Karpas-422 (cell line): ENCODE measurements around the gene SDK1. TPM values are rescaled to one million over a fixed set of nuclear protein-coding genes. Genes with fewer than 3 reads are reported as not detected.

Source experiments
- DNase-seq: peaks from one replicate; pipeline ENCODE4 v3.0.0-alpha.2; 2015
- H2AFZ ChIP-seq: fragments of 200-600 bp; sonication (generic); 2 replicates; pipeline ENCODE4 v1.6.1; 2014; ENCODE audit warnings: antibody characterized with exemption, low read length, mixed read lengths
- H3K27ac ChIP-seq: fragments of 200-600 bp; sonication (generic); 2 replicates; pipeline ENCODE4 v1.5.1; 2014; ENCODE audit warnings: mild to moderate bottlenecking, low read length, moderate library complexity
- H3K27me3 ChIP-seq: fragments of 200-600 bp; sonication (generic); 2 replicates; pipeline ENCODE4 v1.6.1; 2014; ENCODE audit warnings: low read length, mixed read lengths
- H3K36me3 ChIP-seq: fragments of 200-600 bp; sonication (generic); 2 replicates; pipeline ENCODE4 v1.6.1; 2014; ENCODE audit warnings: low read length, mixed read lengths; ENCODE audit not compliant: insufficient read depth
- H3K4me1 ChIP-seq: fragments of 200-600 bp; sonication (generic); 2 replicates; pipeline ENCODE4 v1.6.1; 2014; ENCODE audit warnings: mild to moderate bottlenecking, low read length, mixed read lengths
- H3K4me2 ChIP-seq: fragments of 200-600 bp; sonication (generic); 2 replicates; pipeline ENCODE4 v1.6.1; 2014; ENCODE audit warnings: low read length, low read depth, mild to moderate bottlenecking; ENCODE audit not compliant: poor library complexity, severe bottlenecking
- H3K4me3 ChIP-seq: fragments of 200-600 bp; sonication (generic); 2 replicates; pipeline ENCODE4 v1.5.1; 2014; ENCODE audit warnings: mild to moderate bottlenecking, antibody characterized with exemption, low read length, mixed read lengths
- H3K79me2 ChIP-seq: fragments of 200-600 bp; sonication (generic); 2 replicates; pipeline ENCODE4 v1.6.1; 2014; ENCODE audit warnings: mild to moderate bottlenecking, low read length, mixed read lengths
- H3K9ac ChIP-seq: fragments of 200-600 bp; sonication (generic); 2 replicates; pipeline ENCODE4 v1.6.0; 2014; ENCODE audit warnings: low read length
- H3K9me2 ChIP-seq: fragments of 200-600 bp; sonication (generic), shearing (Covaris generic); replicated peaks from 2 replicates; pipeline ENCODE4 v1.6.0; 2014; ENCODE audit warnings: mild to moderate bottlenecking, low read length, moderate library complexity; ENCODE audit not compliant: insufficient read depth
- H3K9me3 ChIP-seq: fragments of 300-700, 200-600 bp; sonication (generic); 2 replicates; pipeline ENCODE4 v1.6.1; 2014; ENCODE audit warnings: low read length, mixed read lengths
- H4K20me1 ChIP-seq: fragments of 200-600 bp; sonication (generic); 2 replicates; pipeline ENCODE4 v1.6.1; 2014; ENCODE audit warnings: mild to moderate bottlenecking, antibody characterized with exemption, low read length, low read depth; ENCODE audit not compliant: insufficient read depth
- total RNA-seq: library from RNA; depleted of rRNA; stranded (reverse); fragments of >200 nt; shearing (Covaris generic); gene quantifications from 2 replicates; pipeline ENCODE4 v1.2.3, GENCODE V29; 2014; ENCODE audit warnings: low replicate concordance

Gene SDK1
- total RNA-seq, 1 experiment from 2014 or later, result not detected

DNA sequence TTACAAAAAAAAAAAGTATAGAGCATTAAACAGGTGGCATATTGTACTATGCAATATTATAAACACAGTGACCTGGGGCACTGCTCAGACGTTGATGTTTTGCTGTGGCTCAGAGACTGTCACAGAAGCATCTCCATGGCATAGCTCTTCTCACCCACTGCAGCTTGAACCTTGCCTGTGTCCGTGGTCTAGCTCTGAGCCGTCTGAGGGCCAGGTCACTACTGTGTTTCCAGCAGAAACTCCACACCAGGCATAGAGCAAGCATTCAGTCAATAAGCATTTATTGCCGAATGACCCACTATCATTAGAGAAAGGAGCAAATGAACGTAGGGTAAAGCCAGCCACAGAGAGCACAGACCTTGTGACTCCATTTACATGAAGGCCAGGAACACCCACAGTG, 937.8 kb downstream of the SDK1 start:
- Histone ChIP-seq H3K9me3 (no peaks in the 10 kb centered on the region), H3K36me3 (no peaks in the 10 kb centered on the region), H3K27ac (no peak overlapping the region), H3K4me2 (no peak overlapping the region), H4K20me1 (no peaks in the 10 kb centered on the region), H3K9ac (no peak overlapping the region), H3K4me1 (no peaks in the 10 kb centered on the region), H3K27me3 (no peaks in the 10 kb centered on the region), H3K9me2 (no peaks in the 10 kb centered on the region), H3K4me3 (no peak overlapping the region), H2AFZ (no peak overlapping the region), H3K79me2 (no peaks in the 10 kb centered on the region)
- no peak for DNase-seq

DNA sequence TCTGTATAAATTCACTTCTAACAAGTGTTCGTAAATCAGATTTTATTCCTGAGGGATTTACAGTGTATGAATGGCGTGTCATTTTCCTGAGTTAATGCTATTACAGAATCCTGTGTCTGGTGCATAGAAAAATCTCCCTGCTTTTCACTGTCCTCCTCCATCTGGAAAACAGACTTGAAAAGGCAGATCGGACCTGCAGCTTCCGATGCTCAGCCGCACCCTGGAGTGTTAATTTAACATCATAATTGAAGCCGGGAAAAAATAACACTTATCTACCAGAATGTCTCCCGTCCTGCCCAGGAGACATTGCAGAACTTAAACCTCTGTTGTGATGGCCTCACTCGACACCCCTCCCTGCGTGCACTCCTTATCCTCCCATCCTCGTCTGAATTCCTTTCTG, 939.0 kb downstream of the SDK1 start:
- Histone ChIP-seq H4K20me1 (no peaks in the 10 kb centered on the region), H2AFZ (no peak overlapping the region), H3K9me2 (no peaks in the 10 kb centered on the region), H3K4me2 (no peak overlapping the region), H3K9me3 (no peaks in the 10 kb centered on the region; the same call in 1 of the 2 replicates), H3K27ac (no peak overlapping the region), H3K9ac (no peak overlapping the region), H3K4me1 (no peaks in the 10 kb centered on the region), H3K27me3 (no peaks in the 10 kb centered on the region), H3K4me3 (no peak overlapping the region), H3K79me2 (no peaks in the 10 kb centered on the region), H3K36me3 (no peaks in the 10 kb centered on the region)
- no peak for DNase-seq

DNA sequence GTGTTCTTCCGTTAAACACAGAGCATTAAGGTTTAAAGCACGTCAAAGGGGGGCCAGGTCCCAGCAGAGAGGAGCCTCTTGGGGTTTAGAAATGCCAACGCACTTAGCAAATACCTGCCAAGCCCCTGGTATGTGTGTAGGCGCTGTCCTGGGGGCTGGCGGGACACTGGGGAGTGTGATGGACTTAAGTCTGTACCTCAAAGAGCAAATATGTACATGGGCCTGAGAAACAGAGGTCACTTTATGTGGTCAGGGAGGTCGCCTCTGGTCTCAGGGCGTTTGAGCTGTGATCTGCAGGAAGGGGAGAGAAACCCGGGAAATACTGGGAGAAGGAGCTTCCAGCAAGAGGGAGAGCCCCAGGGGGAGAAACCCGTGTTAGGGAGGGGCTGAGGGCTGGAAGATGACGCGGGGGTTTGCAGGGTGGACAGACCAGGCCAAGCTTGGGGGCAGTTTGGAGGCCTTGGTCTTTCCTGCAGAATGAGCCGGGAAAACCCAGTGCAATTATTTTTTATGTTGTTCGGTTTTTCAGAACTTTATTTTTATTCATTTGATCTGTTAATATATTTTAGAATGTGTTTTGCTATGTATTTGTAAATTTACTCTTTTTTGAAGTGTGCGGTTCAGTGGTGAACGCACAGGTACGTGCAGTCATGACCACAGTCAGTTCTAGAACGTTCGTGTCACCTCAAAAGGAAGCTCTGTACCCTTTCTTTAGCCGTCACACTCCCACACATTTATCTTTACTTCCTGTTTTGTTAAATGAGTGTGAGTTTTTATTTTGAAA, 939.7 kb downstream of the SDK1 start:
- H3K9me2 ChIP-seq, result no peaks in the 10 kb centered on the region
- H3K79me2 ChIP-seq, result no peaks in the 10 kb centered on the region
- H3K9me3 ChIP-seq, result no peaks in the 10 kb centered on the region; the same call in 1 of the 2 replicates
- no peak overlapping the region for H2AFZ ChIP-seq
- H3K36me3 ChIP-seq, result no peaks in the 10 kb centered on the region
- no peaks in the 10 kb centered on the region for H4K20me1 ChIP-seq
- no peak overlapping the region for H3K9ac ChIP-seq
- H3K27me3 ChIP-seq, result no peaks in the 10 kb centered on the region
- no peak overlapping the region for H3K4me2 ChIP-seq
- H3K4me1 ChIP-seq, result no peaks in the 10 kb centered on the region
- no peak for DNase-seq
- no peak overlapping the region for H3K4me3 ChIP-seq
- no peak overlapping the region for H3K27ac ChIP-seq

- Histone ChIP-seq H3K4me1 (no peaks in the 10 kb centered on the region), H3K9me2 (no peaks in the 10 kb centered on the region), H3K27ac (no peak overlapping the region), H3K79me2 (no peaks in the 10 kb centered on the region), H3K9me3 (no peaks in the 10 kb centered on the region; the same call in 1 of the 2 replicates), H4K20me1 (no peaks in the 10 kb centered on the region), H3K27me3 (no peaks in the 10 kb centered on the region), H3K4me3 (no peak overlapping the region), H2AFZ (no peak overlapping the region), H3K36me3 (no peaks in the 10 kb centered on the region), H3K9ac (no peak overlapping the region), H3K4me2 (no peak overlapping the region)
- DNase-seq, result no peak
These were observed 940.2 kb downstream of the SDK1 start for GRCh38 chr7:4241304-4241612.

DNA sequence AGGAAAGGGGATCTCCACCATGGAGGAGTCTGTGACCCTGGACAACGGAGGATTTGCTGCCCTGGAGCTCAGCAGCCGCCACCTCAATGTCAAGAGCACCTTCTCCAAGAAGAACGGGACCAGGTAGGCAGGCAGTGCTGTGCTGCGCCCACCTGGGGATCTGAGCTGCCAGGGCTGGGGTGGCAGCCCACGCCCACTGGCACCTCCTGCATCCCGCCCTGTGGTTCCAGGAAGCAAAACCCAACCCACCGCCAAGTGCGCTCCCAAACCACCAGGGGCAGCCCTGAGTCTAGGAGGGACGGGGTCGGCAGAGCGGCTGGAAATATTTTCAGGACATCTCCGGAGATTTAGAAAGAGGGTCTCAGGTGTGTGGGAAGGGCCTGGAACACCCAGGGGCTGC, 940.7 kb downstream of the SDK1 start:
- H3K27ac ChIP-seq, result no peak overlapping the region
- DNase-seq, result no peak
- H3K4me2 ChIP-seq, result no peak overlapping the region
- no peaks in the 10 kb centered on the region for H3K27me3 ChIP-seq
- no peaks in the 10 kb centered on the region; the same call in 1 of the 2 replicates for H3K9me3 ChIP-seq
- H4K20me1 ChIP-seq, result no peaks in the 10 kb centered on the region
- no peak overlapping the region for H3K9ac ChIP-seq
- H3K4me3 ChIP-seq, result no peak overlapping the region
- no peaks in the 10 kb centered on the region for H3K9me2 ChIP-seq
- H2AFZ ChIP-seq, result no peak overlapping the region
- no peaks in the 10 kb centered on the region for H3K79me2 ChIP-seq
- no peaks in the 10 kb centered on the region for H3K4me1 ChIP-seq
- H3K36me3 ChIP-seq, result no peaks in the 10 kb centered on the region

DNA sequence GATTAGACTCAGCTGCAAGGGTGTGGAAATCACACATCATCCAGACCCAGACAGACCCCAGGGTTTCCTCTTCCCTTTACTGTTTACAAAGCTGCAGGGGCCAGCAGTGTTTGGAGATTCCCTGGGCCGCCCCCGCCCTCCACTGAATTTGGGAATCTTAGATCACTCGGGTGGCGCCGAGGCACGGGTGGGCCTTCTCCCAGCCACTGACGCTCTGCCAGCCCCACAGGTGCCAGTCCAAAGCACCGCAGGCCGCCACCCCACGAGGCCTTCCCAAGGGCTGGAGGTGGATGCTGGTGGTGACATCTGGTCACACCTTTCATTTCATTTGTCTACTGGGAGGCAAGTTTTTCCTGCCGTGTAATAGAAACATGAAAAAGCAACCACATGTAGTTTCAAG, 941.7 kb downstream of the SDK1 start:
- H3K9me2 ChIP-seq, result no peaks in the 10 kb centered on the region
- no peaks in the 10 kb centered on the region for H4K20me1 ChIP-seq
- no peak for DNase-seq
- no peak overlapping the region for H3K4me2 ChIP-seq
- H3K9me3 ChIP-seq, result peaks cover 6% of the 10 kb centered on the region; the same call in 1 of the 2 replicates
- H3K27me3 ChIP-seq, result no peaks in the 10 kb centered on the region
- H3K4me3 ChIP-seq, result no peak overlapping the region
- H2AFZ ChIP-seq, result no peak overlapping the region
- H3K9ac ChIP-seq, result no peak overlapping the region
- H3K27ac ChIP-seq, result no peak overlapping the region
- no peaks in the 10 kb centered on the region for H3K4me1 ChIP-seq
- H3K79me2 ChIP-seq, result no peaks in the 10 kb centered on the region
- H3K36me3 ChIP-seq, result no peaks in the 10 kb centered on the region

DNA sequence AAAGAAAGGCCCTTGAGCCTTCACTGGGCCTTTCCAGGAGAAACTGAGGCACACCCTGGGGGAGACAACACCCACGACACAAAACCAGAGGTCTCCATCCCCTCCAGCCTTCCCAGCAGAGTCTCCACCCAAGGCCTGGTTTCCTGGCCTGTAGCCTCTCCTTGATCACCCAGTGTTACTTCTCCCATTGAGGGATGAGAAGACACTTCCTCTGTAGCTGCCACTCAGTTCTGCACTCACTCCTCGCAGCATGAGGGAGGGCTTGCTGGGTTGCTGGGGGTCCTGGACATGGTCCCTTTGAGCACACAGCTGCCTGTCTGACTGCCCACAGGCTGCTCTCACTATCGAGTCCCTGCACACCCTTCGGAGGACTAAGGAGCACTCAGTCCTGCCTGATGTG, 943.0 kb downstream of the SDK1 start:
- Histone ChIP-seq H3K36me3 (no peaks in the 10 kb centered on the region), H3K9me3 (peaks cover 17% of the 10 kb centered on the region), H4K20me1 (no peaks in the 10 kb centered on the region), H3K9me2 (no peaks in the 10 kb centered on the region), H3K9ac (no peak overlapping the region), H3K4me2 (no peak overlapping the region), H3K4me3 (no peak overlapping the region), H3K4me1 (no peaks in the 10 kb centered on the region), H3K79me2 (no peaks in the 10 kb centered on the region), H3K27ac (no peak overlapping the region), H3K27me3 (no peaks in the 10 kb centered on the region), H2AFZ (no peak overlapping the region)
- no peak for DNase-seq

DNA sequence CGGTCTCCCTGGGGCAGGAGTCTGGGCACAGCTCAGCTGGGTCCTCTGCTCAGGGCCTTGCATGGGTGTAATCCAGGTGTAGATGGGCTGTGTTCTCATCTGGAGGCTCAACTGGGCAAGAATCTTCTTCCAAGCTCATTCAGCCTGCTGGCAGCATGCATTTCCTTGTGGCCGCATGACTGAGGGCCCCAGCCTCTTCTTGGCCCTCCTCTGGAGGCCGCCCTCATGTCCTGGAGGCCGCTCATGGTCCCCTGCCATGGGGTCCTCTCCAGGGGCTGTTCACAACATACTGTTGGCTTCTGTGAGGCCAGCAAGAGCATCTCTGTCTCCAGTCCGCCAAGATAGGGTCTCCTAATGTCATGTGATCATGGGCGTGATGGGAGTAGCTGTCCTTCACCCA, 943.6 kb downstream of the SDK1 start:
- H3K27ac ChIP-seq, result no peak overlapping the region
- H3K4me2 ChIP-seq, result no peak overlapping the region
- DNase-seq, result no peak
- no peaks in the 10 kb centered on the region for H3K27me3 ChIP-seq
- no peaks in the 10 kb centered on the region for H3K79me2 ChIP-seq
- no peaks in the 10 kb centered on the region for H4K20me1 ChIP-seq
- H2AFZ ChIP-seq, result no peak overlapping the region
- H3K4me1 ChIP-seq, result no peaks in the 10 kb centered on the region
- no peaks in the 10 kb centered on the region for H3K36me3 ChIP-seq
- H3K9ac ChIP-seq, result no peak overlapping the region
- no peaks in the 10 kb centered on the region for H3K9me2 ChIP-seq
- peaks cover 17% of the 10 kb centered on the region for H3K9me3 ChIP-seq
- H3K4me3 ChIP-seq, result no peak overlapping the region
